GM19238 (cell line): ENCODE results near the gene DLEC1.

Experiments
- DNase-seq: peaks from one replicate; pipeline ENCODE4 v3.0.0; 2011; ENCODE audit warnings: low spot score; ENCODE audit not compliant: insufficient read length

The DLEC1 gene

GRCh38 chr3:38002291-38002876, 36.6 kb upstream of the DLEC1 start:
- DNase-seq, result no peak

GRCh38 chr3:38002940-38003339, 36.1 kb upstream of the DLEC1 start:
- DNase-seq, result no peak

GRCh38 chr3:38003371-38003816, 35.6 kb upstream of the DLEC1 start:
- DNase-seq, result no peak

- no peak for DNase-seq
Measured at GRCh38 chr3:38003817-38004414, 35.1 kb upstream of the DLEC1 start.

- no peak for DNase-seq
Measured at GRCh38 chr3:38004415-38005075, 34.5 kb upstream of the DLEC1 start.

- no peak for DNase-seq
Measured at GRCh38 chr3:38005076-38006020, 33.7 kb upstream of the DLEC1 start.

GRCh38 chr3:38006031-38006430, 33.0 kb upstream of the DLEC1 start:
- no peak for DNase-seq

- no peak for DNase-seq
Measured at GRCh38 chr3:38006445-38006995, 32.5 kb upstream of the DLEC1 start.

GRCh38 chr3:38007754-38008090, 31.3 kb upstream of the DLEC1 start:
- no peak for DNase-seq

- no peak for DNase-seq
Measured at GRCh38 chr3:38008191-38008701, 30.8 kb upstream of the DLEC1 start.

GRCh38 chr3:38008971-38009580, 29.9 kb upstream of the DLEC1 start:
- no peak for DNase-seq

- DNase-seq, result no peak
Measured at GRCh38 chr3:38009807-38010591, 29.0 kb upstream of the DLEC1 start.

- DNase-seq, result no peak
Measured at GRCh38 chr3:38011111-38011510, 27.9 kb upstream of the DLEC1 start.

- DNase-seq, result no peak
Measured at GRCh38 chr3:38015485-38015884, 23.5 kb upstream of the DLEC1 start.

- no peak for DNase-seq
Measured at GRCh38 chr3:38015984-38016383, 23.0 kb upstream of the DLEC1 start.

GRCh38 chr3:38016410-38016809, 22.6 kb upstream of the DLEC1 start:
- no peak for DNase-seq

- DNase-seq, result no peak
Measured at GRCh38 chr3:38016847-38017444, 22.1 kb upstream of the DLEC1 start.

- DNase-seq, result no peak
Measured at GRCh38 chr3:38017445-38018295, 21.3 kb upstream of the DLEC1 start.
